Rectal smooth muscle tissue (tissue), 1 donor: ENCODE measurements around the gene UBE2D4.

Source experiments
- H3K27ac ChIP-seq: one replicate; pipeline ENCODE4 v1.7.0; 2013; ENCODE audit warnings: low read depth, low read length, inconsistent platforms
- H3K27me3 ChIP-seq: one replicate; pipeline ENCODE4 v1.7.0; 2013; ENCODE audit warnings: low read length; ENCODE audit not compliant: control insufficient read depth, insufficient read depth
- H3K36me3 ChIP-seq: one replicate; pipeline ENCODE4 v1.7.0; 2013; ENCODE audit warnings: low read length; ENCODE audit not compliant: control insufficient read depth, insufficient read depth
- H3K4me1 ChIP-seq: one replicate; pipeline ENCODE4 v1.7.0; 2013; ENCODE audit warnings: low read length; ENCODE audit not compliant: control insufficient read depth, insufficient read depth
- H3K4me3 ChIP-seq: one replicate; pipeline ENCODE4 v1.7.0; 2013; ENCODE audit warnings: low read length
- H3K9ac ChIP-seq: one replicate; pipeline ENCODE4 v1.7.0; 2013; ENCODE audit warnings: low read length

The UBE2D4 gene

GRCh38 chr7:43922726-43923125 lies 3.5 kb upstream of the UBE2D4 start:
- H3K4me3 ChIP-seq = no peak overlapping the region
- H3K9ac ChIP-seq = no peak overlapping the region
- H3K27me3 ChIP-seq = no peaks in the 10 kb centered on the region
- H3K4me1 ChIP-seq = no peaks in the 10 kb centered on the region
- no peaks in the 10 kb centered on the region for H3K36me3 ChIP-seq
- no peak overlapping the region for H3K27ac ChIP-seq

- no peaks in the 10 kb centered on the region for H3K27me3 ChIP-seq
- no peaks in the 10 kb centered on the region for H3K36me3 ChIP-seq
- H3K4me1 ChIP-seq = no peaks in the 10 kb centered on the region
- H3K9ac ChIP-seq = peak overlapping the region; percentile 28
- peak overlapping the region; percentile 74 for H3K4me3 ChIP-seq
- peak overlapping the region; percentile 91 for H3K27ac ChIP-seq
Observed at GRCh38 chr7:43926798-43927123, 525 bp downstream of the UBE2D4 start.

GRCh38 chr7:43927810-43928209 lies 1.6 kb downstream of the UBE2D4 start:
- no peaks in the 10 kb centered on the region for H3K36me3 ChIP-seq
- no peaks in the 10 kb centered on the region for H3K4me1 ChIP-seq
- H3K27me3 ChIP-seq = no peaks in the 10 kb centered on the region
- no peak overlapping the region for H3K4me3 ChIP-seq
- no peak overlapping the region for H3K9ac ChIP-seq
- H3K27ac ChIP-seq = no peak overlapping the region

- Histone ChIP-seq H3K4me3 (no peak overlapping the region), H3K27ac (no peak overlapping the region), H3K9ac (no peak overlapping the region), H3K36me3 (no peaks in the 10 kb centered on the region), H3K4me1 (no peaks in the 10 kb centered on the region), H3K27me3 (no peaks in the 10 kb centered on the region)
Observed at GRCh38 chr7:43929529-43930457, 3.6 kb downstream of the UBE2D4 start.

GRCh38 chr7:43931346-43931745 lies 5.1 kb downstream of the UBE2D4 start:
- no peak overlapping the region for H3K4me3 ChIP-seq
- no peak overlapping the region for H3K9ac ChIP-seq
- no peak overlapping the region for H3K27ac ChIP-seq
- no peaks in the 10 kb centered on the region for H3K27me3 ChIP-seq
- no peaks in the 10 kb centered on the region for H3K4me1 ChIP-seq
- H3K36me3 ChIP-seq = no peaks in the 10 kb centered on the region

GRCh38 chr7:43933902-43934560 lies 7.8 kb downstream of the UBE2D4 start:
- no peak overlapping the region for H3K4me3 ChIP-seq
- no peak overlapping the region for H3K9ac ChIP-seq
- no peak overlapping the region for H3K27ac ChIP-seq
- H3K27me3 ChIP-seq = no peaks in the 10 kb centered on the region
- H3K36me3 ChIP-seq = no peaks in the 10 kb centered on the region
- no peaks in the 10 kb centered on the region for H3K4me1 ChIP-seq

GRCh38 chr7:43937444-43937843 lies 11.2 kb downstream of the UBE2D4 start:
- Histone ChIP-seq H3K4me3 (no peak overlapping the region), H3K27ac (no peak overlapping the region), H3K27me3 (no peaks in the 10 kb centered on the region), H3K4me1 (no peaks in the 10 kb centered on the region), H3K9ac (no peak overlapping the region), H3K36me3 (no peaks in the 10 kb centered on the region)

- no peak overlapping the region for H3K27ac ChIP-seq
- no peaks in the 10 kb centered on the region for H3K4me1 ChIP-seq
Observed at GRCh38 chr7:43938892-43939482, 12.8 kb downstream of the UBE2D4 start.

GRCh38 chr7:43942250-43942649 lies 16.0 kb downstream of the UBE2D4 start:
- H3K27ac ChIP-seq = no peak overlapping the region

More at GRCh38 chr7:43938892-43939482, 12.8 kb downstream of the UBE2D4 start:
- Histone ChIP-seq H3K27me3 (no peaks in the 10 kb centered on the region), H3K4me3 (no peak overlapping the region), H3K36me3 (no peaks in the 10 kb centered on the region), H3K9ac (no peak overlapping the region)

GRCh38 chr7:43942997-43943396 lies 16.8 kb downstream of the UBE2D4 start:
- H3K27me3 ChIP-seq = no peaks in the 10 kb centered on the region
- H3K4me3 ChIP-seq = no peak overlapping the region
- no peaks in the 10 kb centered on the region for H3K36me3 ChIP-seq
- H3K4me1 ChIP-seq = no peaks in the 10 kb centered on the region
- H3K9ac ChIP-seq = no peak overlapping the region
- no peak overlapping the region for H3K27ac ChIP-seq

More at GRCh38 chr7:43942250-43942649, 16.0 kb downstream of the UBE2D4 start:
- Histone ChIP-seq H3K4me3 (no peak overlapping the region), H3K36me3 (no peaks in the 10 kb centered on the region), H3K27me3 (no peaks in the 10 kb centered on the region), H3K9ac (no peak overlapping the region), H3K4me1 (no peaks in the 10 kb centered on the region)

- Histone ChIP-seq H3K36me3 (peaks cover under 1% of the 10 kb centered on the region), H3K9ac (no peak overlapping the region), H3K27me3 (no peaks in the 10 kb centered on the region)
Observed at GRCh38 chr7:43943417-43944187, 17.4 kb downstream of the UBE2D4 start.

GRCh38 chr7:43944286-43944685 lies 18.1 kb downstream of the UBE2D4 start:
- no peaks in the 10 kb centered on the region for H3K27me3 ChIP-seq
- no peak overlapping the region for H3K27ac ChIP-seq
- H3K4me3 ChIP-seq = no peak overlapping the region
- H3K36me3 ChIP-seq = peaks cover 5% of the 10 kb centered on the region
- H3K9ac ChIP-seq = no peak overlapping the region
- H3K4me1 ChIP-seq = no peaks in the 10 kb centered on the region

More at GRCh38 chr7:43943417-43944187, 17.4 kb downstream of the UBE2D4 start:
- Histone ChIP-seq H3K4me3 (no peak overlapping the region), H3K27ac (no peak overlapping the region), H3K4me1 (no peaks in the 10 kb centered on the region)
